GM18873 (cell line): ENCODE measurements around the gene TBL3.
"Not testable (repeated sequence)": the region's sequence is repeated elsewhere in the genome, so short reads cannot be mapped to it uniquely, and the experiment has no call there.

Source experiments
- ATAC-seq: cut with Tn5 transposase; IDR thresholded peaks from one replicate; pipeline ENCODE4 v1.9.1; 2021; ENCODE audit warnings: mild to moderate bottlenecking, moderate library complexity, moderate number of reproducible peaks; ENCODE audit not compliant: unreplicated experiment, low FRiP score

The TBL3 gene

GRCh38 chr16:1942810-1943726 is 28.8 kb upstream of the TBL3 start, which contains the start of gene MSRB1:
Gene MSRB1, minus strand, starts transcription at chr16:1943199. Its CDS starts 43 bp downstream, at chr16:1943156.
- peak; percentile 82 for ATAC-seq

GRCh38 chr16:1944612-1945199 is 27.1 kb upstream of the TBL3 start:
- ATAC-seq, result no peak

GRCh38 chr16:1945559-1946391 is 26.1 kb upstream of the TBL3 start:
- no peak for ATAC-seq

- ATAC-seq, result no peak
These were observed 25.1 kb upstream of the TBL3 start for GRCh38 chr16:1946495-1947368.

- ATAC-seq, result no peak
These were observed 24.5 kb upstream of the TBL3 start for GRCh38 chr16:1947369-1947670.

- no peak for ATAC-seq
These were observed 22.3 kb upstream of the TBL3 start for GRCh38 chr16:1949507-1949906.

- no peak for ATAC-seq
These were observed 21.8 kb upstream of the TBL3 start for GRCh38 chr16:1950047-1950446.

- ATAC-seq, result no peak
These were observed 21.3 kb upstream of the TBL3 start for GRCh38 chr16:1950559-1950958.

- no peak for ATAC-seq
These were observed 18.1 kb upstream of the TBL3 start for GRCh38 chr16:1953734-1954133.

- not testable (repeated sequence) for ATAC-seq
These were observed 14.3 kb upstream of the TBL3 start for GRCh38 chr16:1957434-1958142.

GRCh38 chr16:1958143-1958491 is 13.7 kb upstream of the TBL3 start:
- ATAC-seq, result not testable (repeated sequence)

GRCh38 chr16:1958715-1959268 is 13.1 kb upstream of the TBL3 start:
- ATAC-seq, result no peak

- ATAC-seq, result peak; percentile 47
These were observed 12.4 kb upstream of the TBL3 start, which contains the start of gene NDUFB10 for GRCh38 chr16:1959269-1960039. Gene NDUFB10, plus strand, starts transcription at chr16:1959538. Its CDS starts 87 bp downstream, at chr16:1959625.

GRCh38 chr16:1960665-1961630 is 10.9 kb upstream of the TBL3 start:
- no peak for ATAC-seq

GRCh38 chr16:1961651-1962067 is 10.2 kb upstream of the TBL3 start:
- no peak for ATAC-seq

GRCh38 chr16:1962161-1963153 is 9.4 kb upstream of the TBL3 start:
- not testable (repeated sequence) for ATAC-seq
